ENCODE measurements around the gene TRAF1.

- TF ChIP-seq POLR2AphosphoS5 (IDR thresholded peaks at IDR 0.05) (no peak), EP300 (IDR thresholded peaks at IDR 0.05) (no peak), CTCF (IDR thresholded peaks at IDR 0.05) (no peak)
Measured at GRCh38 chr9:120879446-120879845, 47.1 kb downstream of the TRAF1 start.
